ENCODE data around the gene NPB. TPM values are rescaled to one million over a fixed set of nuclear protein-coding genes. Genes with fewer than 3 reads are reported as not detected.

Gene NPB
- total and polyA plus RNA-seq, 11 donors = 0.13 to 1.2 (median 0.50) TPM; not detected in 1

DNA sequence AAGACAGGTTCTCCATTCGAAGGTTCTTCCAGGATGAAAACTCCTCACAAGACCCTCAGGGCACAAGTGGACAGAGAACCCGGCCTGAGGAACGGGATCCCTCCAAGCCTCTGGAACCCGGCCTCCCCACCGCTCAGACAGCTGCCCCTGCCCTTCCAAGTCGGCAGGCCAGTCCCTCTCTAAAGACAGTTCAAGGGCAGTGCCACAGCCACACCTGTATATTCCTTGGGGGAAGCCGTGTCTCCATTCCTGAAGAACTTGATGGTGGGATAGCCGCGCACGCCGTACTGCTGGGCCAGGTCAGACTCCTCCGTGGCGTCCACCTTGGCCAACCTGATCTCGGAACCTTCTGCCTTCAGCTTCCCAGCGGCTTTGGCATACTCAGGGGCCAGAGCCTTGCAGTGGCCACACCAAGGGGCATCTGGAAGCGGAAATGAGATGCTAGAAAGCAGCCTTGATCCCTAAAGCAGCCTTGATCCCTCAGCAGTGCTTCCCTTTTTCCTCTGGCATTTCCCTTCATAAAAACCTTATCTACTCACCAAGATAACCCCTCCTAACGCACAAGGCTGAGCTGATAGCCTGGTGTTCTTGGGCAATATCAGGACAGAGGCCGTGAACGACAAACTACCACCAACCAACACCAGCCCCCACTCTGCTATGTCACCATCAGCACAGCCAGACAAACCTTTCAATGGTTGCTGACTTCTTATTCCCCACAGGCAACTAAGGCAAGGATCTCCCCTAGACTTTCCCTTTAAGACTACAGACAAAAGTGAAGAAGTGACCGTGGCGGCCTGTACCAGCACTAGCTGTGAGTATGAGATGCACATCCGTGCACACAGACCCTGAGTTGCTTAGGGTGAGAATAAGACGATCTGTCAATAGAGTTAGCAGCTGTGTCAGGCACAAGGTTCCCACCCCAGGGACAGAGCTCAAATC, 42.8 kb upstream of the NPB start:
- H3K36me3 ChIP-seq = peaks cover 0 to 65% (median 41%) of the 10 kb centered on the region in 9 donors

DNA sequence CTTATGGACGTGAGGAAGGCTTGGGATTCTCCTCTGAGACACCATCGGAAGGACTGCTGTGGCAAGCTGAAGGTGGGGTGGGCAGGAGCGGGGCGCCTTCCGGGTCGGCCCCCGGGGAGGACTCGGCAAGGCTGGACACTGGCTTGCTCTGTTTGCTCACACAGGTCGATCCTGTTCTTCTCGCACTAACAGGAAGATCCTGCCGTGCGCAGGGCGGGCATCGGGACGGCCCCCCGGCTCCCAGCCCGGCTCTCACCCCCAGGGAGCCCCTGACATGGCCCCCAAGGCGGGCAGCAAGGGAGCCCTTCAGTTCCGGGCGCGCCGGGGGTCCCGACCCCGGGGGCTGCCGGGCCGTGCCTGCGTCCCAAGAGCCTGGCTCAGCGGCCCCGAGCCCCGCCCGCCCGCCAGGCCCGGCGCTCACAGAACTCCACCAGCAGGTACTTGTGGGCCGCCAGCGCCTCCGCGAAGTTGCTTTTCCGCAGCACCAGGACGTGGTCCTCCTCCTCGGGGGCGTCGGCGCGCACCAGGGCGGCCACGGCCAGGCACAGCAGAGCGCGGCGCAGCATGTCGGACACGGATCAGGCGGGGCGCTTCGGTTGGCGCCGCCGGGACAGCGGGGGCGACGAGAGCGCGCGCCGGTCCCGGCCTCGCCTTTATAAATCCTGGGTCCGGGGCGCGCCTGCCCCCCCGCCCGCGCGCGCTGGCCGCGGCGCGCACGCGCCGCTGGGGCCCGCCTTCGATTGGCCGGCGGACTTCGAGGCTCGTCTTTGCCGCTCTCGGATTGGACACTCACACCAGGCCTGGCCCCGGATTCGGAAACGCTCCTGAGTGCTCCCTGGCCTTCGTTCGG, 41.9 kb upstream of the NPB start, which contains the start of gene P4HB:
TSS of gene P4HB (minus strand) at position 630 of the 850 bp plus-strand sequence. CDS start at position 566, 64 bp downstream.
- peaks cover 0 to 59% (median 32%) of the 10 kb centered on the region in 9 donors for H3K36me3 ChIP-seq
- peaks cover 11 to 63% (median 42%) of the 10 kb centered on the region in 12 donors for H3K4me1 ChIP-seq

More for the DNA sequence above, 42.8 kb upstream of the NPB start:
- Histone ChIP-seq H3K27ac (peak overlapping the region in 11 of 12 donors; percentile 93 to 99 (median 94)), H3K27me3 (no peaks in the 10 kb centered on the region), H3K9me3 (no peaks in the 10 kb centered on the region), H3K4me3 (peak overlapping the region; percentile 81 to 99 (median 94)), H3K4me1 (peaks cover 11 to 63% (median 44%) of the 10 kb centered on the region in 12 donors)
- no peak for ATAC-seq
- WGBS, 4 donors = 51 to 55% (median 53%) methylated on average over 22 to 23 of the region's 23 CpGs
- intact Hi-C loops (cut with DNase I) = loop anchor here in 1 of 10 donors (5.0 kb wide), 1 partner anchor 37 kb away; no protein-coding TSS in a partner anchor
- no peak for TF ChIP-seq CTCF (IDR thresholded peaks at IDR 0.05)
- no peak for TF ChIP-seq POLR2A (IDR thresholded peaks at IDR 0.05)
- no peak for DNase-seq

More for the DNA sequence above, 41.9 kb upstream of the NPB start, which contains the start of gene P4HB:
- TF ChIP-seq CTCF (IDR thresholded peaks at IDR 0.05) = no peak
- peak; percentile 11 to 92 for TF ChIP-seq POLR2A (IDR thresholded peaks at IDR 0.05)
- peak within 1 kb of the TSS; percentile 86 to 99 (median 96) for H3K27ac ChIP-seq
- DNase-seq = peak in 2 of 5 donors; percentile 44 to 75
- no peaks in the 10 kb centered on the region for H3K27me3 ChIP-seq
- intact Hi-C loops (cut with DNase I) = loop anchor here in 4 of 10 donors (1.0 to 10.0 kb wide), 7 partner anchors 27 to 345 kb away; partner anchors contain the start of genes CENPX (in 2 of the 4), LRRC45 (in 2 of the 4), ACTG1 (in 1 of the 4) and MCRIP1 (in 1 of the 4)
- WGBS, 4 donors = 0 to 1% (median 1%) methylated on average over 19 to 95 of the region's 95 CpGs
- H3K9me3 ChIP-seq = no peaks in the 10 kb centered on the region
- peak within 1 kb of the TSS; percentile 83 to 99 (median 94) for H3K4me3 ChIP-seq
- peak in 1 of 4 donors; percentile 0 for ATAC-seq

All from heart left ventricle (tissue), 16 donors.